Mesenchymal stem cell (in vitro differentiated cells and primary cell): ENCODE data around the gene ATP5F1D.

ENCODE experiments used
- DNase-seq: peaks from one replicate; pipeline ENCODE4 v3.0.0-alpha.2; 2013
- H2AFZ ChIP-seq: one replicate; pipeline ENCODE4 v1.6.1; 2013; ENCODE audit warnings: low read depth, mild to moderate bottlenecking, control low read depth, inconsistent platforms, low read length, moderate library complexity
- H2AK5ac ChIP-seq: 2 replicates; pipeline ENCODE4 v1.6.1; 2013; ENCODE audit warnings: low read length, moderate library complexity, mild to moderate bottlenecking, inconsistent platforms; ENCODE audit not compliant: severe bottlenecking
- H2BK120ac ChIP-seq: one replicate; pipeline ENCODE4 v1.6.1; 2013; ENCODE audit warnings: low read depth, mild to moderate bottlenecking, inconsistent platforms, low read length, moderate library complexity
- H2BK12ac ChIP-seq, 2 experiments: one replicate each; pipeline ENCODE4 v1.6.1; 2013; ENCODE audit warnings: inconsistent platforms in 2 of 2, low read length in 2 of 2, mild to moderate bottlenecking in 2 of 2, moderate library complexity in 2 of 2, control low read depth in 1 of 2
- H2BK15ac ChIP-seq: one replicate; pipeline ENCODE4 v1.6.1; 2013; ENCODE audit warnings: mild to moderate bottlenecking, low read depth, inconsistent platforms; ENCODE audit not compliant: poor library complexity, severe bottlenecking
- H2BK5ac ChIP-seq: 2 replicates; pipeline ENCODE4 v1.6.1; 2013; ENCODE audit warnings: low read depth, mild to moderate bottlenecking, low read length, control low read depth, inconsistent platforms; ENCODE audit not compliant: poor library complexity, severe bottlenecking
- H3K14ac ChIP-seq, 2 experiments: one replicate each; pipeline ENCODE4 v1.6.1; 2013; ENCODE audit warnings: inconsistent platforms in 2 of 2, low read length in 2 of 2, control low read depth in 1 of 2, mild to moderate bottlenecking in 1 of 2, moderate library complexity in 1 of 2
- H3K18ac ChIP-seq, 2 experiments: one replicate each; pipeline ENCODE4 v1.6.1; 2013; ENCODE audit warnings: inconsistent platforms in 2 of 2, low read length in 2 of 2, control low read depth in 1 of 2, low read depth in 1 of 2, mild to moderate bottlenecking in 1 of 2
- H3K23ac ChIP-seq, 2 experiments: one replicate each; pipeline ENCODE4 v1.6.1; 2013; ENCODE audit warnings: inconsistent platforms in 2 of 2, low read length in 2 of 2, mild to moderate bottlenecking in 2 of 2, moderate library complexity in 2 of 2, control low read depth in 1 of 2
- H3K27ac ChIP-seq: 2 replicates; pipeline ENCODE4 v1.5.1; 2013; ENCODE audit warnings: mild to moderate bottlenecking, moderate library complexity, low read length, control low read depth, inconsistent platforms; ENCODE audit not compliant: poor library complexity, severe bottlenecking
- H3K27me3 ChIP-seq, 2 experiments: 2 replicates each; pipeline versions ENCODE4 v1.6.1 to v1.7.0; 2013; ENCODE audit warnings: low read length in 2 of 2, mild to moderate bottlenecking in 2 of 2, moderate library complexity in 2 of 2, control low read depth in 1 of 2, inconsistent platforms in 1 of 2; ENCODE audit not compliant: control insufficient read depth in 1 of 2, insufficient read depth in 1 of 2
- H3K36me3 ChIP-seq, 2 experiments: 2 replicates each; pipeline versions ENCODE4 v1.6.1 to v1.7.0; 2013; ENCODE audit warnings: low read length in 2 of 2, control low read depth in 1 of 2, inconsistent platforms in 1 of 2, low read depth in 1 of 2, mild to moderate bottlenecking in 1 of 2; ENCODE audit not compliant: insufficient read depth in 2 of 2, control insufficient read depth in 1 of 2
- H3K4ac ChIP-seq, 2 experiments: one replicate each; pipeline ENCODE4 v1.6.1; 2013; ENCODE audit warnings: inconsistent platforms in 2 of 2, low read length in 2 of 2, mild to moderate bottlenecking in 2 of 2, moderate library complexity in 2 of 2, control low read depth in 1 of 2, low read depth in 1 of 2
- H3K4me1 ChIP-seq: 2 replicates; pipeline ENCODE4 v1.6.1; 2013; ENCODE audit warnings: low read depth, low read length, control low read depth; ENCODE audit not compliant: control insufficient read depth, insufficient read depth
- H3K4me2 ChIP-seq: 2 replicates; pipeline ENCODE4 v1.6.1; 2013; ENCODE audit warnings: low read length, mild to moderate bottlenecking, inconsistent platforms; ENCODE audit not compliant: poor library complexity, severe bottlenecking
- H3K4me3 ChIP-seq, 2 experiments: 2 replicates each; pipeline versions ENCODE4 v1.5.1 to v1.7.0; 2013; ENCODE audit warnings: low read length in 2 of 2, mild to moderate bottlenecking in 2 of 2, control low read depth in 1 of 2, low read depth in 1 of 2; ENCODE audit not compliant: insufficient read depth in 1 of 2
- H3K79me1 ChIP-seq: replicated peaks from 2 replicates; pipeline ENCODE4 v1.6.1; 2013; ENCODE audit warnings: mild to moderate bottlenecking, control low read depth, low read length, inconsistent platforms; ENCODE audit not compliant: poor library complexity, severe bottlenecking
- H3K9ac ChIP-seq: 2 replicates; pipeline ENCODE4 v1.7.0; 2013; ENCODE audit warnings: mild to moderate bottlenecking, low read length, moderate library complexity
- H3K9me3 ChIP-seq: 2 replicates; pipeline ENCODE4 v1.7.0; 2013; ENCODE audit warnings: mild to moderate bottlenecking, low read length; ENCODE audit not compliant: control insufficient read depth
- H4K8ac ChIP-seq: one replicate; pipeline ENCODE4 v1.6.1; 2013; ENCODE audit warnings: inconsistent platforms, mild to moderate bottlenecking, low read length, moderate library complexity
- H4K91ac ChIP-seq: one replicate; pipeline ENCODE4 v1.6.1; 2013; ENCODE audit warnings: mild to moderate bottlenecking, low read length, inconsistent platforms
- WGBS: methylation state at CpG from one replicate; pipeline ENCODE4 v1.1.7; 2013; ENCODE audit warnings: mixed read lengths; 5-methylcytosine and 5-hydroxymethylcytosine counted together

Gene ATP5F1D

GRCh38 chr19:1254530-1255185 is 13.1 kb downstream of the ATP5F1D start:
- peak overlapping the region; percentile 96 for H3K9ac ChIP-seq
- no peaks in the 10 kb centered on the region for H3K9me3 ChIP-seq
- H4K91ac ChIP-seq = peak overlapping the region; percentile 86
- H4K8ac ChIP-seq = peak overlapping the region; percentile 59
- H2BK120ac ChIP-seq = peak overlapping the region; percentile 95
- no peak for DNase-seq
- H3K79me1 ChIP-seq = no peaks in the 10 kb centered on the region
- no peak overlapping the region for H3K14ac ChIP-seq
- H3K4me3 ChIP-seq = peak overlapping the region in 1 of 2 experiments; percentile 73
- WGBS = 89% methylated on average over 20 of the region's 20 CpGs
- H2AK5ac ChIP-seq = peak overlapping the region; percentile 62
- peak overlapping the region in 1 of 2 experiments; percentile 52 for H3K4ac ChIP-seq
- H2BK15ac ChIP-seq = no peak overlapping the region
- H3K36me3 ChIP-seq = peaks cover 51 to 92% of the 10 kb centered on the region in 2 experiments
- H2AFZ ChIP-seq = no peak overlapping the region
- no peak overlapping the region for H2BK5ac ChIP-seq
- H3K23ac ChIP-seq = no peak overlapping the region
- peak overlapping the region; percentile 20 for H3K4me2 ChIP-seq
- H3K27ac ChIP-seq = peak overlapping the region; percentile 13
- peaks cover 55% of the 10 kb centered on the region for H3K4me1 ChIP-seq
- H3K18ac ChIP-seq = peak overlapping the region; percentile 65 to 86
- no peaks in the 10 kb centered on the region for H3K27me3 ChIP-seq
- H2BK12ac ChIP-seq = peak overlapping the region in 1 of 2 experiments; percentile 68

- H3K4me1 ChIP-seq = peaks cover 62% of the 10 kb centered on the region
- no peaks in the 10 kb centered on the region for H3K27me3 ChIP-seq
Observed at GRCh38 chr19:1255186-1256161, 13.9 kb downstream of the ATP5F1D start.

GRCh38 chr19:1256646-1257474 is 15.3 kb downstream of the ATP5F1D start:
- 89% methylated on average over 44 of the region's 46 CpGs for WGBS

More at GRCh38 chr19:1255186-1256161, 13.9 kb downstream of the ATP5F1D start:
- peak overlapping the region in 1 of 2 experiments; percentile 73 for H3K4me3 ChIP-seq
- peak overlapping the region; percentile 65 for H4K91ac ChIP-seq
- H2BK120ac ChIP-seq = peak overlapping the region; percentile 13
- peak overlapping the region; percentile 45 to 86 for H3K18ac ChIP-seq
- peak overlapping the region in 1 of 2 experiments; percentile 80 for H3K14ac ChIP-seq
- no peak overlapping the region for H2BK5ac ChIP-seq
- peaks cover 1% of the 10 kb centered on the region for H3K79me1 ChIP-seq
- no peaks in the 10 kb centered on the region for H3K9me3 ChIP-seq
- H3K27ac ChIP-seq = peak overlapping the region; percentile 37
- H2BK12ac ChIP-seq = peak overlapping the region in 1 of 2 experiments; percentile 29
- no peak overlapping the region for H3K23ac ChIP-seq
- no peak overlapping the region for H2AFZ ChIP-seq
- WGBS = 90% methylated on average over 52 of the region's 52 CpGs
- peak overlapping the region; percentile 96 for H3K9ac ChIP-seq
- peak overlapping the region; percentile 3 for H2AK5ac ChIP-seq
- H3K4ac ChIP-seq = no peak overlapping the region
- H2BK15ac ChIP-seq = peak overlapping the region; percentile 6
- no peak overlapping the region for H3K4me2 ChIP-seq
- peak overlapping the region; percentile 82 for H4K8ac ChIP-seq
- no peak for DNase-seq
- peaks cover 51 to 87% of the 10 kb centered on the region in 2 experiments for H3K36me3 ChIP-seq

More at GRCh38 chr19:1256646-1257474, 15.3 kb downstream of the ATP5F1D start:
- Histone ChIP-seq H3K23ac (no peak overlapping the region), H3K4ac (peak overlapping the region in 1 of 2 experiments; percentile 79), H3K18ac (peak overlapping the region in 1 of 2 experiments; percentile 4), H4K8ac (peak overlapping the region; percentile 33), H2BK5ac (no peak overlapping the region), H3K4me2 (no peak overlapping the region), H3K9ac (peak overlapping the region; percentile 81), H3K79me1 (peaks cover 4% of the 10 kb centered on the region), H3K14ac (no peak overlapping the region), H4K91ac (peak overlapping the region; percentile 35), H3K4me1 (peaks cover 73% of the 10 kb centered on the region), H2BK120ac (peak overlapping the region; percentile 19), H2BK15ac (no peak overlapping the region), H2AK5ac (no peak overlapping the region), H2BK12ac (peak overlapping the region; percentile 21 to 40), H3K9me3 (no peaks in the 10 kb centered on the region), H2AFZ (no peak overlapping the region), H3K27me3 (no peaks in the 10 kb centered on the region), H3K27ac (no peak overlapping the region), H3K36me3 (peaks cover 44 to 73% of the 10 kb centered on the region in 2 experiments), H3K4me3 (peak overlapping the region in 1 of 2 experiments; percentile 9)
- DNase-seq = no peak
